ENCODE results near the gene NLRP13. TPM values are rescaled to one million over a fixed set of nuclear protein-coding genes. Genes with fewer than 3 reads are reported as not detected.

Gene NLRP13
- total and polyA plus RNA-seq, 7 donors, result not detected

- intact Hi-C loops (cut with DNase I), result no loop called here
- no peak for DNase-seq
- Histone ChIP-seq H3K36me3 (ENCODE audit: insufficient read depth in 1 of 2, low read depth in 1 of 2) (no peaks in the 10 kb centered on the region), H3K27ac (no peak overlapping the region), H3K4me3 (no peak overlapping the region), H3K4me1 (no peaks in the 10 kb centered on the region), H3K27me3 (ENCODE audit: insufficient read depth in 3 of 3, low read length in 2 of 3) (no peaks in the 10 kb centered on the region), H3K9me3 (no peaks in the 10 kb centered on the region)
- TF ChIP-seq CTCF (IDR thresholded peaks at IDR 0.05), result no peak
- no peak for ATAC-seq
- 68 to 85% (median 72%) methylated on average over 4 of the region's 4 CpGs for WGBS, 3 donors
Observed at GRCh38 chr19:55882626-55883025, 49.5 kb downstream of the NLRP13 start.

DNA sequence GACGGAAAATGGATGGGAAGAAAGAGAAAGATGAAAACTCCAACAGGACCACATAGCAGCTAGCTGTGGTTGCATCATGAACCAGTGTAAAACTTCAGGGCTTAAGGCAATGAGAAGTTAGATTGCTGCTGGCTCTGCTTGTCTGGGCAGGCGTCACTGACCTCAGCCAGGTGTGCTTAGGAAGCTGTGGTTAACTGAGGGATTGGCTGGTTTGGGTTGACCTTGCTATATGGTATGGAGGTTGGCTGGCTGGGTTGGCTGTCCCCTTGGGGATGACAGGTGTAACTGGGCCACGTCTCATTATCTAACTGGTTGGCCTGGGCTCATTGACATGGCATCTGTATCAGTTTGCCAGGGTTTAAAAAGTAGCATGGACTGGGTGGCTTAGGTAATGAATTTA, 54.9 kb downstream of the NLRP13 start:
- Histone ChIP-seq H3K4me3 (no peak overlapping the region), H3K9me3 (no peaks in the 10 kb centered on the region), H3K4me1 (no peaks in the 10 kb centered on the region), H3K36me3 (ENCODE audit: insufficient read depth in 1 of 2, low read depth in 1 of 2) (no peaks in the 10 kb centered on the region), H3K27me3 (ENCODE audit: insufficient read depth in 3 of 3, low read length in 2 of 3) (no peaks in the 10 kb centered on the region), H3K27ac (no peak overlapping the region)
- DNase-seq, result no peak
- TF ChIP-seq CTCF (IDR thresholded peaks at IDR 0.05), result no peak
- intact Hi-C loops (cut with DNase I), result no loop called here
- ATAC-seq, result no peak
- WGBS, 3 donors, result 49 to 65% (median 54%) methylated on average over 3 of the region's 3 CpGs

GRCh38 chr19:55870736-55871135, 61.4 kb downstream of the NLRP13 start:
- H3K4me3 ChIP-seq, result no peak overlapping the region
- TF ChIP-seq CTCF (IDR thresholded peaks at IDR 0.05), result no peak
- DNase-seq (no peak), ATAC-seq (no peak)
- 80 to 83% (median 82%) methylated on average over 11 of the region's 11 CpGs for WGBS, 3 donors
- H3K27me3 ChIP-seq (ENCODE audit: insufficient read depth in 3 of 3, low read length in 2 of 3), result no peaks in the 10 kb centered on the region
- no peaks in the 10 kb centered on the region for H3K4me1 ChIP-seq
- no peaks in the 10 kb centered on the region for H3K36me3 ChIP-seq (ENCODE audit: insufficient read depth in 1 of 2, low read depth in 1 of 2)
- H3K9me3 ChIP-seq, result no peaks in the 10 kb centered on the region
- no peak overlapping the region for H3K27ac ChIP-seq
- intact Hi-C loops (cut with DNase I), result no loop called here

DNA sequence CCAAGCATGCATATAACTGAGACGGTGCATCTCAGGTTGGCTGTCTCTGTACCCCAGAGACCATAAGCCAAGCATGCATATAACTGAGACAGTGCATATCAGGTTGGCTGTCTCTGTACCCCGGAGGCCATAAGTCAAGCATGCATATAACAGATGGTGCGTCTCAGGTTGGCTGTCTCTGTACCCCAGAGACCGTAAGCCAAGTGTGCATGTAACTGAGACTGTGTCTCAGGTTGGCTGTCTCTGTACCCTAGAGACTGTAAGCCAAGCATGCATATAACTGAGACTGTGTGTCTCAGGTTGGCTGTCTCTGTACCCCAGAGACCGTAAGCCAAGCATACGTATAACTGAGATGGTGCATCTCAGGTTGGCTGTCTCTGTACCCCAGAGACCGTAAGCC, 65.0 kb downstream of the NLRP13 start:
- DNase-seq (no peak), ATAC-seq (no peak)
- intact Hi-C loops (cut with DNase I), result no loop called here
- Histone ChIP-seq H3K4me1 (no peaks in the 10 kb centered on the region), H3K36me3 (ENCODE audit: insufficient read depth in 1 of 2, low read depth in 1 of 2) (no peaks in the 10 kb centered on the region), H3K27me3 (ENCODE audit: insufficient read depth in 3 of 3, low read length in 2 of 3) (no peaks in the 10 kb centered on the region), H3K27ac (no peak overlapping the region), H3K9me3 (peaks cover 7% of the 10 kb centered on the region), H3K4me3 (no peak overlapping the region)
- WGBS, 3 donors, result 91 to 95% (median 92%) methylated on average over 7 of the region's 7 CpGs
- TF ChIP-seq CTCF (IDR thresholded peaks at IDR 0.05), result no peak

DNA sequence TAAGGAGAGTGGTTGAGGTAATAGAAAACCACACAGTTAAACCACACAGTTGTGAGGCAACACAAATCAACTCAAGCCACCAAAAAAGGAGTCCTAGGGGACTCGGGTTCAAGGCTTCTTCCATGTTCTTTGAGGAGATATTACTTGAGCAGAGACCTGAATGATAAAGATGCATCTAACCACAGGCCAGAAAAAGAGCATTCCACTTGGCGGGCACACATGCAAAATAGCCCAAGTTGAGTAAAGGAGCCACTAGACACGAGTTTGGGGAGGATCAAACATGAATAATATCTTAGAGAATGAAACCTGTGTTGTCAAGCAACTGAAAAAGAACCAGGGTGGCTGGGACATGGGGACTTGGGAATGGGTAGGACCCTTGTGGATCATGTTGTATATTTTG, 65.6 kb downstream of the NLRP13 start:
- 47 to 51% (median 50%) methylated on average over 3 of the region's 3 CpGs for whole genome bisulfite sequencing, 3 donors
- intact Hi-C loops (cut with DNase I), result no loop called here
- Histone ChIP-seq H3K36me3 (ENCODE audit: insufficient read depth in 1 of 2, low read depth in 1 of 2) (no peaks in the 10 kb centered on the region), H3K9me3 (peaks cover 7% of the 10 kb centered on the region), H3K4me3 (no peak overlapping the region), H3K27me3 (ENCODE audit: insufficient read depth in 3 of 3, low read length in 2 of 3) (no peaks in the 10 kb centered on the region), H3K27ac (no peak overlapping the region), H3K4me1 (no peaks in the 10 kb centered on the region)
- ATAC-seq, result no peak
- no peak for TF ChIP-seq CTCF (IDR thresholded peaks at IDR 0.05)
- DNase-seq, result no peak
